AG09319 (cell line): Measurements from ENCODE around the gene TOX2.

ENCODE experiments used
- DNase-seq: peaks from one replicate; pipeline ENCODE4 v3.0.0-alpha.2; 2010; ENCODE audit warnings: low read depth; ENCODE audit errors: extremely low read depth
- CTCF ChIP-seq: IDR thresholded peaks from 2 replicates; pipeline ENCODE4 v1.5.1; 2011; ENCODE audit warnings: low read depth, mild to moderate bottlenecking, inconsistent platforms, low read length, moderate library complexity

The TOX2 gene

GRCh38 chr20:44032583-44033331 lies 118.1 kb downstream of the TOX2 start:
- DNase-seq: no peak
- TF ChIP-seq CTCF: no peak

GRCh38 chr20:44033344-44033743 lies 118.7 kb downstream of the TOX2 start:
- TF ChIP-seq CTCF: no peak
- DNase-seq: peak; percentile 7

GRCh38 chr20:44033873-44034272 lies 119.2 kb downstream of the TOX2 start:
- DNase-seq: no peak
- TF ChIP-seq CTCF: no peak

GRCh38 chr20:44034451-44034850 lies 119.8 kb downstream of the TOX2 start:
- DNase-seq: no peak
- TF ChIP-seq CTCF: no peak

GRCh38 chr20:44034965-44035635 lies 120.4 kb downstream of the TOX2 start:
- DNase-seq: no peak

GRCh38 chr20:44035924-44036323 lies 121.3 kb downstream of the TOX2 start:
- no peak for TF ChIP-seq CTCF
- no peak for DNase-seq

More at GRCh38 chr20:44034965-44035635, 120.4 kb downstream of the TOX2 start:
- no peak for TF ChIP-seq CTCF

- no peak for DNase-seq
- TF ChIP-seq CTCF: no peak
These were observed 121.8 kb downstream of the TOX2 start for GRCh38 chr20:44036441-44036840.
